ENCODE measurements around the gene CYB5D1.
"Not testable (repeated sequence)": the region's sequence is repeated elsewhere in the genome, so short reads cannot be mapped to it uniquely, and the experiment has no call there.

CYB5D1 gene, protein sequence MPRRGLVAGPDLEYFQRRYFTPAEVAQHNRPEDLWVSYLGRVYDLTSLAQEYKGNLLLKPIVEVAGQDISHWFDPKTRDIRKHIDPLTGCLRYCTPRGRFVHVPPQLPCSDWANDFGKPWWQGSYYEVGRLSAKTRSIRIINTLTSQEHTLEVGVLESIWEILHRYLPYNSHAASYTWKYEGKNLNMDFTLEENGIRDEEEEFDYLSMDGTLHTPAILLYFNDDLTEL

DNA sequence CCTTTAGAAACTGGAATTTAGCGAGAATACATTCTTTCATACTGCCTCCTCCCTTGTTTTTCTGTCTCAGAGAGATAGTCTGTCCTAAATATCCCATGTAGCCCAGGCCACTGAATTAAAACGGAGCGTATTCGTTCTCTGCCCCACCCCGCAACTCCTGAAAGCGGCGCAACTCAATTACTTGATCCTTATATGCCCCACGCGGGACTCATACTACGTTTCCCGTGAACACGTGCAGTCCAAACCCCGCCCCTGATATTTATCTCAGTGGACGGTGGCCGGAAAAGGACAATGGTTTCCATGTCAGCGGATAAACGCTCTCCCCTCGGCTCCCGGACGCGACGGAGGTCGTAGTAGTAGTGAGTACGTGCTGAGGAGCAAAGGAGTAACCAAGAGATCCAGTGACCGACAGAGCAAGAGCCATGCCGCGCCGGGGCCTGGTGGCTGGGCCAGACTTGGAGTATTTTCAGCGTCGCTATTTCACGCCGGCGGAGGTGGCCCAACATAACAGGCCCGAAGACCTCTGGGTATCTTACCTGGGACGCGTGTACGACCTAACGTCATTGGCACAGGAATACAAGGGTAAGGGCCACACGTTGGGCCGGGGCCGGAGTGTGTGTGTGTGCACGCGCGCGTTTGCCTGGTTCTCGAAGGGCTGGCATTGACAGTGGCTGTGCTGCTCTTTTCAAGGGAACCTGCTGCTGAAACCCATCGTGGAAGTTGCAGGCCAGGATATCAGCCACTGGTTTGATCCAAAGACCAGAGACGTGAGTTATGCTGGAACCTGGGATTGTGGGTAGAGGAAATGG lies at the start of gene CYB5D1:
TSS of gene CYB5D1 (plus strand) at position 291 of the 809 bp plus-strand sequence. CDS start at position 423, 132 bp downstream.
- DNase-seq (ENCODE audit: low spot score), result peak; percentile 47

GRCh38 chr17:7809086-7809790 lies 48.6 kb upstream of the CYB5D1 start:
- DNase-seq (ENCODE audit: low spot score), result no peak

GRCh38 chr17:7809791-7810343 lies 47.9 kb upstream of the CYB5D1 start:
- DNase-seq (ENCODE audit: low spot score), result not testable (repeated sequence)

- no peak for DNase-seq (ENCODE audit: low spot score)
These were observed 46.6 kb upstream of the CYB5D1 start for GRCh38 chr17:7811251-7811650.

DNA sequence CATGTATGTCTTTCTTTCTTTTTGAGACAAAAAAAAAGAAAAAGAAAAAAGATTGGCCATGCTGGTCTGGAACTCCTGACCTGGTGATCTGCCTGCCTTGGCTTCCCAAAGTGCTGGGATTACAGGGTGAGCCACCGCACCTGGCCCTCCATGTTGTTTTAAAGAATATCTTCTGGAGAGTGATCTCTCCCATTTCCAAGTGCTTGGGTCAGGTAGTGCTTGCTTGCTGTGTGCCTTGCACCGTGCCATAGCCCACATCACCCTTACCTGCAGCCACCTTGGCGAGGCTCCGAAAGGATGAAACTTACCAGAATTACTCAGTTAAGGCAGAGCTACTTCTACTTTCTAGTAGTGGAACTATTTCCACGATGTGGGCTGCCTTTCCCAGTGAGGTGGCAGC lies 42.8 kb upstream of the CYB5D1 start:
- DNase-seq (ENCODE audit: low spot score), result no peak

DNA sequence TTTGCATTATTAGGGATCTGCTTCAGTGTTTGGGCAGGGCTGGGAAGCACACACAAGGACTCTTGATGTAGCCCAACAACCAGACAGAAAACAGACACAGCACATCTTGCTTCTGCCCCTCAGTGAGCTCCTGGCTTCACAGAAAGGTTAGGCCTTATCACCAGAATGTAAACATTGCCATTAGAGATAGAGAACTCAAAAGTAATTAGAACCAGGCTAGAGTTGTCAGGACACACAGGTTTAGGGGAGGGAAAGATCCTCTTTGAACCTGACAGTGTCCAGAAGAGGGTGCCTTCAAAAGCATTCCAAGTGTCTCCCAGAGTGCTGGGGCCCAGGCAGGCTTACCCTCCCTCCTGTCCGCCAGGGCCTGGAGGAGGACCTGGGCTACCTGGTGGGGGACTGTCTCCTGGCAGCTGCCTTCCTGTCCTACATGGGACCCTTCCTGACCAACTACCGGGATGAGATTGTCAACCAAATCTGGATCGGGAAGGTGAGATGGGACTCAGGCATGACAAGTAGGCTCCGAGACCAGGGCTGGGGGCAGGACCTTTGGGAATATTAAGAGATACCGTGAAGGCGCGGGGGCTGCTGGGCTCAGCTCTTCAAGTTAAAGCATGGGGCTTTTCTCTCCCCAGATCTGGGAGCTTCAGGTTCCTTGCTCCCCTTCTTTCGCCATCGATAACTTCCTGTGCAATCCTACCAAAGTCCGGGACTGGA lies 40.7 kb upstream of the CYB5D1 start:
- DNase-seq (ENCODE audit: low spot score), result peak; percentile 40

- no peak for DNase-seq (ENCODE audit: low spot score)
These were observed 40.2 kb upstream of the CYB5D1 start for GRCh38 chr17:7817643-7817964.

- no peak for DNase-seq (ENCODE audit: low spot score)
These were observed 39.8 kb upstream of the CYB5D1 start for GRCh38 chr17:7818026-7818425.

DNA sequence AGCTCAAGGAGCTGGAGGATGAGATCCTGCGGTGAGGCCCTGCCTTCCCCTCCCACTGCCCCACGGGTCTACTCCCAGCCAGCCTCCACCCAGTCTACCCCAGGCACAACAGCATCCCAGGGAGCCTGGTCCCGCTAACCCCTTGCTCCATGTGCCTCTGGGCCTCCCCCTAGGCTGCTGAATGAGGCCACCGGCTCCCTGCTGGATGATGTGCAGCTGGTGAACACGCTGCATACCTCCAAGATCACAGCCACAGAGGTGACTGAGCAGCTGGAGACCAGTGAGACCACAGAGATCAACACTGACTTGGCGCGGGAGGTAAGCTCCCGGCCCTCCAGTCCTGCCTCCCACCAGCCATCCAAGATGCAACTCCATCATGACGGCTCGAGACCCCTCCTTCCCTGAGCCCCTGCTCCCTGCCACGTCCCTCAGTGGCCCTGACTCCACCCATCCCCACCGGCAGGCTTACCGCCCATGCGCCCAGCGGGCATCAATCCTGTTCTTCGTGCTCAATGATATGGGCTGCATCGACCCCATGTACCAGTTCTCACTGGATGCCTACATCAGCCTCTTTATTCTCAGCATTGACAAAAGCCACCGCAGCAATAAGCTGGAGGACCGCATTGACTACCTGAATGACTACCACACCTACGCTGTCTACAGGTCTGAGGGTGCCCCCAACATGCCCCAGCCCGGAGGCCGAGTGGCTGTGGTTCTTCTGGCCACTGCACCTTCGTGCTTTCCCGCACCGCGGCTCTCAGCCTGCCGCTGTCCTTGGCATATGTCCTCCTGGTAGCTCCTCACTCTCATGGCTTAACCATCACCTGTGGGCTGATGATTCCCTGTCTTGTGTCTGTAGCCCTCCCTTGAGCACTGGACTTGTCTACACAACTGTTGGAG lies 38.8 kb upstream of the CYB5D1 start:
- DNase-seq (ENCODE audit: low spot score), result no peak

- DNase-seq (ENCODE audit: low spot score), result no peak
These were observed 37.6 kb upstream of the CYB5D1 start for GRCh38 chr17:7820231-7820630.

DNA sequence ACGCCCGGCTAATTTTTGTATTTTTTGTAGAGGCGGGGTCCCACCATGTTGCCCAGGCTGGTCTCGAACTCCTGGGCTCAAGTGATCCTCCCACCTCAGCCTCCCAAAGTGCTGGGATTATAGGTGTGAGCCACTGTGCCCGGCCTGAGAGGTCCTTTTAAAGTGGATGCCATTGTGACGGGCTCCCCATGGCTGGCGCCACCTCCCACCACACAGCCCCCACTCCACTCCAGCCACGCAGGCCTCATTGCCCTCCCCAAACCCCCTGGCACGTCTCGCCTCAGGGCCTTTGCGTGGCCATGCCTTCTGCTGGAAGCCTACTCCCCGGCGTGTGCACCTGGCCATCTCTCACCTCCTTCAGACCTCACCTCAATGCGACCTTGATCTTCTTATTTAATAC lies 35.7 kb upstream of the CYB5D1 start:
- DNase-seq (ENCODE audit: low spot score), result no peak

DNA sequence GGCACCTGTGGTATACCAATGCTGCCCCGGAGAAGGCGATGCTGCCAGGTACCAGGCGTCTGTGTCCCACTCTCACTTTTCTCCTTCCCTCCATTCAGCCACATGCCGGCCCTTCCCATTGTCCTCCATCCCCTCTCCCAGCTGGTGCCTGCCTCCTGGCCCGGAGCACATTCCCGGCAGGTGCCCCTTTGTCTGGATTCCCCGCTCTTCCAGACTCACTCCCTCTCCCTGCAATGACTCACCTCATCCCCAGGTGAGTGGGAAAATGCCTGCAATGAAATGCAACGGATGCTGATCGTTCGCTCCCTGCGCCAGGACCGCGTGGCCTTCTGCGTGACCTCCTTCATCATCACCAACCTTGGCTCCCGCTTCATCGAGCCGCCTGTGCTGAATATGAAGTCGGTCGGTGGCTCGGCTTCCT lies 34.2 kb upstream of the CYB5D1 start:
- no peak for DNase-seq (ENCODE audit: low spot score)

GRCh38 chr17:7824021-7824924 lies 33.5 kb upstream of the CYB5D1 start:
- DNase-seq (ENCODE audit: low spot score), result no peak

- DNase-seq (ENCODE audit: low spot score), result no peak
These were observed 32.4 kb upstream of the CYB5D1 start for GRCh38 chr17:7825206-7825990.

DNA sequence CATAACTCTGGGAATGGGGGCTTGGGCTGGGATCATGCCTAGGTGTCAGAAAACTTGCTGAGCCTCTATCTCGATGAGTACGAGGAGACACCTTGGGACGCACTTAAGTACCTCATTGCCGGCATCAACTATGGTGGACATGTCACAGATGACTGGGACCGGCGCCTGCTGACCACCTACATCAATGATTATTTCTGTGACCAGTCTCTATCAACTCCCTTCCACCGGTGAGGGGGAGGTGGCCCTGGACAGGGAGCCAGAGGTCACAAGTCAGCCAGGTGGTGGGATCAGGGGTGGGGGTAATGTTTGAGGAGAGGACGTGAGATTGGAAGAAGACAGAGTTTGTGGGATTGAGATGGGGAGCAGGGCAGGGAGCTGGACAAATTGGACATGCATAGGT lies 27.2 kb upstream of the CYB5D1 start:
- no peak for DNase-seq (ENCODE audit: low spot score)

- no peak for DNase-seq (ENCODE audit: low spot score)
These were observed 26.6 kb upstream of the CYB5D1 start for GRCh38 chr17:7831233-7831632.

- DNase-seq (ENCODE audit: low spot score), result no peak
These were observed 25.4 kb upstream of the CYB5D1 start for GRCh38 chr17:7832431-7832830.

GRCh38 chr17:7833011-7833794 lies 24.6 kb upstream of the CYB5D1 start:
- DNase-seq (ENCODE audit: low spot score), result no peak
